ENCODE data around the gene NRL.

DNA sequence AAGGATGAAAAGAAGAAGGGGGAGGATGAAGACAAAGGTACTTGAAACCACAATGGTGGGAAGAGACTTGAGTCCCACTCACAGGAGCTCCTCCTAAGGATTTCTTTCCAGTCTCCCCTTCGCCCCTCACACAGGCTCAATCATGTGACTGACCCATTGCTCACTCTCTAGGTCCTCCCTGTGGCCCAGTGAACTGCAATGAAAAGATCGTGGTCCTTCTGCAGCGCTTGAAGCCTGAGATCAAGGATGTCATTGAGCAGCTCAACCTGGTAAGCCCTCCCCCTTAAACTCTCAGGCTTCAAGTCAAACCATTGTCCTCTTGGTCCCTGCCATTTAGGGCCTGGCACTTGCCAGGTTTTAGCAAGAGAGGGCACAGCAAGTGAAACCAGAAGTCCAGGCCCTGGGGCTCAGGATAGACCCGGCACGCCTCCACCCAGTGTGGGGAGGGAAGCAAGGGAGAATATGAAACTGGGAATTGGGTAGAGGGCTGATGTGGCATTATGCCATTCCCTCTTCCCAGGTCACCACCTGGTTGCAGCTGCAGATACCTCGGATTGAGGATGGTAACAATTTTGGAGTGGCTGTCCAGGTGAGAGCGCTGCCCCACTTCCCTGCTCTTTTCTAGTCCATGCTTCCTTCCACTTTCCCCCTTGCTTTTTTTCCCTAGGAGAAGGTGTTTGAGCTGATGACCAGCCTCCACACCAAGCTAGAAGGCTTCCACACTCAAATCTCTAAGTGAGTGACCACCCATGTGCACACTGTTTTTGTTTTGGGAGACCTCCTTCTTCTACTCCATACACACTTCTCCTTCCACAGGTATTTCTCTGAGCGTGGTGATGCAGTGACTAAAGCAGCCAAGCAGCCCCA is 23.0 kb upstream of the NRL start:
- TF ChIP-seq, protein P1, sequence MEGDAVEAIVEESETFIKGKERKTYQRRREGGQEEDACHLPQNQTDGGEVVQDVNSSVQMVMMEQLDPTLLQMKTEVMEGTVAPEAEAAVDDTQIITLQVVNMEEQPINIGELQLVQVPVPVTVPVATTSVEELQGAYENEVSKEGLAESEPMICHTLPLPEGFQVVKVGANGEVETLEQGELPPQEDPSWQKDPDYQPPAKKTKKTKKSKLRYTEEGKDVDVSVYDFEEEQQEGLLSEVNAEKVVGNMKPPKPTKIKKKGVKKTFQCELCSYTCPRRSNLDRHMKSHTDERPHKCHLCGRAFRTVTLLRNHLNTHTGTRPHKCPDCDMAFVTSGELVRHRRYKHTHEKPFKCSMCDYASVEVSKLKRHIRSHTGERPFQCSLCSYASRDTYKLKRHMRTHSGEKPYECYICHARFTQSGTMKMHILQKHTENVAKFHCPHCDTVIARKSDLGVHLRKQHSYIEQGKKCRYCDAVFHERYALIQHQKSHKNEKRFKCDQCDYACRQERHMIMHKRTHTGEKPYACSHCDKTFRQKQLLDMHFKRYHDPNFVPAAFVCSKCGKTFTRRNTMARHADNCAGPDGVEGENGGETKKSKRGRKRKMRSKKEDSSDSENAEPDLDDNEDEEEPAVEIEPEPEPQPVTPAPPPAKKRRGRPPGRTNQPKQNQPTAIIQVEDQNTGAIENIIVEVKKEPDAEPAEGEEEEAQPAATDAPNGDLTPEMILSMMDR (conservative IDR thresholded peaks at IDR 0.05 in 1 of 2, IDR thresholded peaks at IDR 0.05 in 1 of 2; ENCODE audit: low read depth in 1 of 2, low read length in 2 of 2), result no peak
- no peak for TF ChIP-seq EZH2 (IDR thresholded peaks at IDR 0.05; ENCODE audit: low read length, missing control alignments)

All from fibroblast of lung (primary cell).